Smooth muscle cell (in vitro differentiated cells): Measurements from ENCODE around the gene MICAL3. TPM values are rescaled to one million over a fixed set of nuclear protein-coding genes. Genes with fewer than 3 reads are reported as not detected.
"Not testable (repeated sequence)": the region's sequence is repeated elsewhere in the genome, so short reads cannot be mapped to it uniquely, and the experiment has no call there.

Experiments used
- DNase-seq: peaks from one replicate; lab custom pipeline; 2025; ENCODE audit not compliant: unreplicated experiment; lab: John Stamatoyannopoulos, UW
- H2AFZ ChIP-seq: fragments of 200-600 bp; sonication (generic); 2 replicates; pipeline ENCODE4 v1.6.0; 2016; ENCODE audit warnings: antibody characterized with exemption, low read depth, mild to moderate bottlenecking
- H3F3A ChIP-seq: fragments of 200-600 bp; sonication (generic); 2 replicates; pipeline ENCODE4 v1.6.0; 2017; ENCODE audit warnings: antibody characterized with exemption, low read depth
- H3K27ac ChIP-seq: fragments of 200-600 bp; sonication (generic); 2 replicates; pipeline ENCODE4 v1.5.1; 2016; ENCODE audit warnings: low read depth, mild to moderate bottlenecking
- H3K27me3 ChIP-seq: fragments of 200-600 bp; sonication (generic); 2 replicates; pipeline ENCODE4 v1.6.1; 2016; ENCODE audit warnings: low read depth, mild to moderate bottlenecking
- H3K36me3 ChIP-seq: fragments of 200-600 bp; sonication (generic); 2 replicates; pipeline ENCODE4 v1.5.1; 2016; ENCODE audit warnings: low read depth
- H3K4me1 ChIP-seq: fragments of 200-600 bp; sonication (generic); 2 replicates; pipeline ENCODE4 v1.5.1; 2016; ENCODE audit warnings: low read depth
- H3K4me2 ChIP-seq: fragments of 200-600 bp; sonication (generic); 2 replicates; pipeline ENCODE4 v1.6.0; 2016; ENCODE audit warnings: mild to moderate bottlenecking
- H3K4me3 ChIP-seq: fragments of 200-600 bp; sonication (generic); 2 replicates; pipeline ENCODE4 v1.5.1; 2016; ENCODE audit warnings: mild to moderate bottlenecking
- H3K79me2 ChIP-seq: fragments of 200-600 bp; sonication (generic); 2 replicates; pipeline ENCODE4 v1.6.0; 2016; ENCODE audit warnings: low read depth, mild to moderate bottlenecking
- H3K9ac ChIP-seq: fragments of 200-600 bp; sonication (generic); 2 replicates; pipeline ENCODE4 v1.6.0; 2016; ENCODE audit warnings: low read depth
- H3K9me3 ChIP-seq: fragments of 200-600 bp; sonication (generic); replicated peaks from 2 replicates; pipeline ENCODE4 v1.5.1; 2016; ENCODE audit warnings: low read depth
- H4K20me1 ChIP-seq: fragments of 200-600 bp; sonication (generic); 2 replicates; pipeline ENCODE4 v1.6.0; 2016; ENCODE audit warnings: low read depth
- CTCF ChIP-seq: fragments of 200-600 bp; sonication (generic); IDR thresholded peaks from 2 replicates; pipeline ENCODE4 v1.5.1; 2017; ENCODE audit warnings: borderline replicate concordance, mild to moderate bottlenecking, antibody characterized with exemption; ENCODE audit not compliant: insufficient read depth, poor library complexity, severe bottlenecking
- WGBS: methylation state at CpG from one replicate; pipeline ENCODE4 v1.1.7; 2016; ENCODE audit warnings: low lambda C conversion rate; 5-methylcytosine and 5-hydroxymethylcytosine counted together
- polyA plus RNA-seq: library from polyadenylated mRNA; unstranded; fragments of >200 nt; fragmentation: Nextera tagmentation; extraction: Ambion mirVana; gene quantifications from 2 replicates; pipeline ENCODE4 v1.2.1, GENCODE V29; 2016
- total RNA-seq: library from RNA; depleted of rRNA; stranded (reverse); fragments of >200 nt; gene quantifications from 2 replicates; pipeline ENCODE4 v1.2.3, GENCODE V29; 2014

MICAL3 gene
- total and polyA plus RNA-seq, 2 experiments from 2014 or later, result 3.1 to 28.6 TPM

DNA sequence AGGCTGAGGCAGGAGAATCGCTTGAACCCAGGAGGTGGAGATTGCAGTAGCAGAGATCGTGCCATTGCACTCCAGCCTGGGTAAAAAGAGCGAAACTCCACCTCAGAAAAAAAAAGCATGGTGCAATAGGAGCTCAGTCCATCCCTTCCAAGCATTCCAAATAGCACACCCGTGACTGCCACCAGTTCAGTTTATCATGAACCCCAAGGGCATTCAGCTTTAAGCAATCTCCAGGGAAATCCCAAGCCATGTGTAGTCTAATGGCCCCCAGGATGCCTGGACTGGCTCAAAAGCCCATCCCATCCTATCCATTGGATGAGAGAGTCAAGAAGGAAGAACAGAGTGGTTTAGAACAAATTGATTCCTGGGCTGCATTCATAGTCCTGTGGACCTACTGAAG, 16.2 kb downstream of the MICAL3 start:
- Histone ChIP-seq H3K27me3 (no peaks in the 10 kb centered on the region), H4K20me1 (no peaks in the 10 kb centered on the region), H2AFZ (no peak overlapping the region), H3K4me1 (no peaks in the 10 kb centered on the region), H3K79me2 (no peaks in the 10 kb centered on the region), H3K27ac (no peak overlapping the region), H3K9ac (no peak overlapping the region), H3K4me2 (no peak overlapping the region), H3K9me3 (no peaks in the 10 kb centered on the region), H3K4me3 (no peak overlapping the region), H3K36me3 (no peaks in the 10 kb centered on the region), H3F3A (peaks cover 7% of the 10 kb centered on the region)
- WGBS, result 85% methylated on average over 4 of the region's 4 CpGs
- no peak for DNase-seq
- no peak for TF ChIP-seq CTCF

DNA sequence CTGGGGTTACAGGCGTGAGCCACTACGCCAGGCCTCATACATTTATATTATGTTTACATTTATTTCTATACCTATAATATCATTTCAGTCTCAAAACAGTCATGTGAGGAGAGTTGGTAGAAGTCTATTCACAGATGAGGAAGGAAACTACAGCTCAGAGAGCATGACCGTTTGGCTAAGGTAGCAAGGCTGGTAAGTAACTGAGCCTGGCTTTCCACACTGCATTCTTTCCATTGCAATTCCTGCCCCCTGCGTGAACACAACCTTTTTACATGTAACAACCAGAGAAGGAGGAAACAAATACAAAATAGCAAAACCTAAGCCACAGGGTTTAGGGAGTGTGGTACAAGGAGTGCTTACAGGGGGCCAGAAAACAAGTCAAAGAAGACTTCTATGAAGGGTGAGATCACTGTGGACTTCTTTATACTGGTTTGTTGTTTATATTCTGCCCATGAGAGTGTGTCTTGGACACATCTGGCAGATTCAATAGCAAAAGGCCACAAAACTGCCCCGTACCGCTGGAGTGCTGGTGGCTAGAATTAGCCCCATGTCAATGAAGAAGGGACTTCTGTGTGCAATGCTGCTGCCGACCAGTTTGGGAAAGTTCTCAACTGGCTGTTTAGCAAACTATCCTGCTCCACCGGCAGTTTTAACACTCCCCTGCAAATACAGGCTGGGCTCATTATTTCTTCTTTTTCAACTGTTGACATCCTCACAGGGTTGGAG, 19.0 kb downstream of the MICAL3 start:
- H3F3A ChIP-seq, result peaks cover 7% of the 10 kb centered on the region
- no peak for DNase-seq
- H3K9me3 ChIP-seq, result no peaks in the 10 kb centered on the region
- H3K79me2 ChIP-seq, result peaks cover 9% of the 10 kb centered on the region
- H3K9ac ChIP-seq, result no peak overlapping the region
- no peak overlapping the region for H3K27ac ChIP-seq
- H3K4me1 ChIP-seq, result no peaks in the 10 kb centered on the region
- no peak for TF ChIP-seq CTCF
- H3K4me3 ChIP-seq, result no peak overlapping the region
- H2AFZ ChIP-seq, result no peak overlapping the region
- no peak overlapping the region for H3K4me2 ChIP-seq
- WGBS, result 84% methylated on average over 8 of the region's 8 CpGs
- H3K27me3 ChIP-seq, result no peaks in the 10 kb centered on the region
- H3K36me3 ChIP-seq, result no peaks in the 10 kb centered on the region
- H4K20me1 ChIP-seq, result peaks cover 2% of the 10 kb centered on the region

DNA sequence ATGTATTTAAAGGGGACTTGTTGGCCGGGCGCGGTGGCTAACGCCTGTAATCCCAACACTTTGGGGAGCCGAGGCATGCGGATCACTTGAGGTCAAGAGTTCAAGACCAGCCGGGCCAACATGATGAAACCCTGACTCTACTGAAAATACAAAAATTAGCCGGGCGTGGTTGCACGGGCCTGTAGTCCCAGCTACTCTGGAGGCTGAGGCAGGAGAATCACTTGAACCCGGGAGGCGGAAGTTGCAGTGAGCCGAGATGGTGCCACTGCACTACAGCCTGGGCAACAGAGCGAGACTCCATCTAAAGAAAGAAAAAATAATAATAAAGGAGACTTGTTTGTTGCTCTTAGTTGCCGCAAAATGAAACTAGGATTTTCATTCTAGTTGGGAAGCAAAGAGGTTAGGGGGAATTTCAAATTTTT, 22.5 kb downstream of the MICAL3 start:
- 57% methylated on average over 15 of the region's 15 CpGs for WGBS
- H3K27me3 ChIP-seq, H3K9ac ChIP-seq, H3K4me1 ChIP-seq, DNase-seq, H3F3A ChIP-seq, H3K36me3 ChIP-seq, H3K9me3 ChIP-seq: not testable (repeated sequence)
- Histone ChIP-seq H3K4me3 (peak overlapping the region; percentile 88), H3K27ac (peak overlapping the region; percentile 93), H3K4me2 (peak overlapping the region; percentile 85), H4K20me1 (peaks cover 34% of the 10 kb centered on the region), H3K79me2 (peaks cover 43% of the 10 kb centered on the region), H2AFZ (peak overlapping the region; percentile 94)

DNA sequence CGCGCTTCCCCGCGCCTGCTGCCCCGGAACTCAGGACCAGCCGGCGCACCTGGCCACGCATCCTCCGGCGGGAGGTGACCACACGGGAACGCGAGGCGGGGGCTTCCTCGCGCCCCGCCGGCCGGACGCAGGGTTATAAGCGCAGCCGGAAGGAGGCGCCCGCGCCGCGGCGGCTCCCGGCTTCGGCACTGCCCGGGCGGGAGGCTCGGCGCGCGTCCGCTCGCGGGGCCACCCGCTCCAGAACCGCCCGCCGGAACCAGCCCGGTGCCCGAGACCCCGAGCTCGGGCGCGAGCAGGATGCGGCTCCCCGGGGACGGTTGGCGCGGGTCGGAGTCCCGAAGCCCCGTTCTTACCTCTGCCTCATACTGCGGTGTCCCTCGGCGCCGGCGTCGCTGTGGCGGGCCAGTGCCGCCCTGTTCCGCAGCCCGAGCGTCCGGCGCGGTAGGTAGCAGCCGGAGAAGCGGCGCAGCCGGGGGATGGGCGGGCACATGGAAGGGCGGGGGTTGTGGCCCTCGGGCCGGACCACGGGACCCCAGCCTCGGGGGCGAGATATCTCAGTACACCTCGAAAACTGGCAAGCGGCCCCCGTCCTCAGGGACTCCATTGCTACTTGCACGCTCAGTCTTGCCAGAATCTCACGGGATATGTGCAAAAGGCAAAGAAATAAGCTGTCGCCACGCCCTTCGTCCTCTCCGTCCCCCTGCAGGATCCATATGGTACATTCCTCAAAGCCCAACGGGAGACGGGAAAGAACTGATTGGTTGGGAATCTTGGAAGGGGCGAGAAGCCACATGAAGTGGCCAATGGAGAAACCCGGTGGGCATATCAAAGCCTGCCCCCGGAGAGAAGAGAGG, 23.1 kb downstream of the MICAL3 start:
- DNase-seq, result peak; percentile 68
- Histone ChIP-seq H3K4me3 (peak overlapping the region; percentile 88), H3K9ac (peak overlapping the region; percentile 91), H3K4me2 (peak overlapping the region; percentile 85), H3K27me3 (no peaks in the 10 kb centered on the region), H3F3A (peaks cover 7% of the 10 kb centered on the region), H3K9me3 (no peaks in the 10 kb centered on the region), H2AFZ (peak overlapping the region; percentile 94), H3K4me1 (no peaks in the 10 kb centered on the region), H4K20me1 (peaks cover 41% of the 10 kb centered on the region), H3K36me3 (no peaks in the 10 kb centered on the region), H3K79me2 (peaks cover 50% of the 10 kb centered on the region), H3K27ac (peak overlapping the region; percentile 93)
- TF ChIP-seq CTCF, result peak; percentile 49
- 2% methylated on average over 85 of the region's 96 CpGs for WGBS
